Gastrocnemius medialis (tissue), 4 donors: ENCODE data around the gene THAP7. TPM values are rescaled to one million over a fixed set of nuclear protein-coding genes. Genes with fewer than 3 reads are reported as not detected.

ENCODE experiments used
- ATAC-seq, 2 donors: fragments of 150-250 bp; one replicate each; pipeline ENCODE4 v1.9.1; 2016
- DNase-seq, 2 donors: peaks; one replicate each; pipeline ENCODE4 v3.0.0-alpha.2; 2019
- H3K27ac ChIP-seq, 4 donors: fragments of 200-600 bp; sonication (generic); 1 replicate in 1 of 4; 2 replicates in 3 of 4; pipeline ENCODE4 v1.5.1; 2016 to 2018; ENCODE audit warnings: mild to moderate bottlenecking in 2 of 4, moderate library complexity in 1 of 4
- H3K27me3 ChIP-seq, 3 donors: fragments of 200-600 bp; sonication (generic) in 2 of 3; 1 replicate in 1 of 3; 2 replicates in 2 of 3; pipeline versions ENCODE4 v1.5.1 to v1.6.0; 2016 to 2019; ENCODE audit warnings: mild to moderate bottlenecking in 1 of 3, moderate library complexity in 1 of 3
- H3K36me3 ChIP-seq, 2 donors: fragments of 200-600 bp; sonication (generic) in 1 of 2; one replicate each; pipeline ENCODE4 v1.5.1; 2017 to 2018
- H3K4me1 ChIP-seq, 2 donors: fragments of 200-600 bp; sonication (generic) in 1 of 2; one replicate each; pipeline ENCODE4 v1.5.1; 2016 to 2017; ENCODE audit warnings: mild to moderate bottlenecking in 2 of 2
- H3K4me3 ChIP-seq, 4 donors: fragments of 200-600 bp; sonication (generic) in 3 of 4; 1 replicate in 1 of 4; 2 replicates in 3 of 4; pipeline ENCODE4 v1.5.1; 2016 to 2019; ENCODE audit warnings: mild to moderate bottlenecking in 2 of 4
- H3K9me3 ChIP-seq, 3 donors: fragments of 200-600 bp; sonication (generic) in 2 of 3; 1 replicate in 1 of 3; 2 replicates in 2 of 3; pipeline ENCODE4 v1.5.1; 2016 to 2019
- POLR2A ChIP-seq, 2 donors: fragments of 450-650 bp; IDR thresholded peaks; one replicate each; pipeline ENCODE4 v1.6.1; 2017; ENCODE audit warnings: antibody characterized with exemption in 2 of 2, mild to moderate bottlenecking in 2 of 2, moderate library complexity in 2 of 2
- in situ Hi-C, 4 donors: fragments of 200-750 bp; cut with MboI; loops; one replicate each; pipeline versions ENCODE4 v1.15.0 to v1.8.0; 2017; ENCODE audit warnings: low sequenced_read_pairs in 4 of 4
- intact Hi-C: fragments of 100-400 bp; cut with DNase I; formaldehyde crosslinking; loops from one replicate; pipeline ENCODE4 v1.15.1; 2023; ENCODE audit warnings: low total_unique reads
- total RNA-seq, 4 donors: library from RNA; depleted of rRNA; stranded (reverse); fragments of >200 nt; gene quantifications; one replicate each; pipeline versions ENCODE4 v1.1.0 to v1.2.3, GENCODE V29; 2016
- TF ChIP-seq, protein P1 (sequence below), 5 experiments: fragments of 450-650 bp in 3 of 5; fragments of 200-600 bp in 2 of 5; sonication (generic) in 2 of 5; IDR thresholded peaks in 4 of 5; conservative IDR thresholded peaks in 1 of 5; 1 replicate in 4 of 5; 2 replicates in 1 of 5; pipeline ENCODE4 v1.5.1; 2016 to 2019; ENCODE audit warnings: antibody characterized with exemption in 5 of 5, mild to moderate bottlenecking in 3 of 5, moderate library complexity in 3 of 5

Gene THAP7
- total RNA-seq, 4 donors from 2014 or later = 44.8 to 76.2 (median 61.7) TPM

DNA sequence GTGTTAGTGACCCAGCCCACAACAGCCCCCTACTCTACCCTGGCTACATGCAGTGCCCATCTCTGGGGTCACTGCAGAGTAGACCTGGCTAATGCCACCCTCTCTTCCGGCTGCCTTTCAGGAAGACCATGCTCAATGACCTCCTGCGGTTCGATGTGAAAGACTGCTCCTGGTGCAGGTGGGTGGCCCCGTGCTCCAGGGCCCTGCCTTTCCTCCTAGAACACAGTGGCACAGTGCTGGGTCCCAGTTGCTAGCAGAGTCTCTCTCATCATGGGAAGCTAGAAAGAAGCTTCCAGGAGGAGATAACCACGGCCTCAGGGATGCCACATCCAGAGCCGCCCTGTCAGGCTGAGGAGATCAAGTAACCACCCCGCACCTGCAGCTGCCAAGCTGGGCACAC lies 16.2 kb downstream of the THAP7 start:
- DNase-seq (no peak), ATAC-seq (no peak)
- intact Hi-C loops (no loop called here), in situ Hi-C loops (no loop called here)
- Histone ChIP-seq H3K4me1 (peaks cover 15 to 20% of the 10 kb centered on the region in 2 donors), H3K4me3 (no peak overlapping the region), H3K9me3 (no peaks in the 10 kb centered on the region), H3K36me3 (peaks cover 0 to 42% of the 10 kb centered on the region in 2 donors), H3K27ac (no peak overlapping the region), H3K27me3 (no peaks in the 10 kb centered on the region)
- TF ChIP-seq, protein P1, sequence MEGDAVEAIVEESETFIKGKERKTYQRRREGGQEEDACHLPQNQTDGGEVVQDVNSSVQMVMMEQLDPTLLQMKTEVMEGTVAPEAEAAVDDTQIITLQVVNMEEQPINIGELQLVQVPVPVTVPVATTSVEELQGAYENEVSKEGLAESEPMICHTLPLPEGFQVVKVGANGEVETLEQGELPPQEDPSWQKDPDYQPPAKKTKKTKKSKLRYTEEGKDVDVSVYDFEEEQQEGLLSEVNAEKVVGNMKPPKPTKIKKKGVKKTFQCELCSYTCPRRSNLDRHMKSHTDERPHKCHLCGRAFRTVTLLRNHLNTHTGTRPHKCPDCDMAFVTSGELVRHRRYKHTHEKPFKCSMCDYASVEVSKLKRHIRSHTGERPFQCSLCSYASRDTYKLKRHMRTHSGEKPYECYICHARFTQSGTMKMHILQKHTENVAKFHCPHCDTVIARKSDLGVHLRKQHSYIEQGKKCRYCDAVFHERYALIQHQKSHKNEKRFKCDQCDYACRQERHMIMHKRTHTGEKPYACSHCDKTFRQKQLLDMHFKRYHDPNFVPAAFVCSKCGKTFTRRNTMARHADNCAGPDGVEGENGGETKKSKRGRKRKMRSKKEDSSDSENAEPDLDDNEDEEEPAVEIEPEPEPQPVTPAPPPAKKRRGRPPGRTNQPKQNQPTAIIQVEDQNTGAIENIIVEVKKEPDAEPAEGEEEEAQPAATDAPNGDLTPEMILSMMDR (IDR thresholded peaks at IDR 0.05 in 4 of 5, conservative IDR thresholded peaks at IDR 0.05 in 1 of 5) = no peak
- TF ChIP-seq POLR2A (IDR thresholded peaks at IDR 0.05) = no peak

DNA sequence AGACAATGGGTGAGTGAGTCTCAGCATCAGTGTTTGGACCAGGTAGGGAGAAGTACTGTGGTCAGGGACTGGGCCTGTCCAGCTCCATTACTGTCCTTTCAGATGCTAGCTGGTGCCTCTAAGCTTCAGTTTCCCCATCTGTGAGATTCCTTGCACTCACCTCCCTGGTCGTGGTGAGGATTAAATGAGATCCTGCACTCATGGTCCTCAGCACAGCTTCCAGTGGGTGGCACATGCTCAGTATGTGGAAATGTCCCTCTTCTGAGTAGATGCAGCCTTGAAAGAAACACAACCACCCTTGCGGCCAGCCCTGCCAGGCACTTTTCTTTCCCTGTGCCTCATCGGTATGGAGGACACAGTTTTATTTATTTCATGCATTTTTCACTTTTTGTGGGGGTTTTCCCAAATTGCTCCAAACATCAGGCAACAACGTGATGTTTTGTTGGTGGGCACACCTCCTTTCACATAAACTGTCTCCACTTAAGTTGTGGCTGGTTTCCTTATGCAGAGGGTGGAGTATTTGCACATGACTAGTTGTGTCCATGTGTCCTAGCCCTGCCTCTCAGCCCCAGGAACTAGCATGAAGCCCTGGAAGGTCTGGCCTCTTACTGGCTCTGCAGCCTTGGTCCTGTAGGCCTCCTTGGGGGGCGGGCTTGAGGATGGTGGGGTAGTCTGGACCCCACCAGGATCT lies 18.7 kb downstream of the THAP7 start:
- Histone ChIP-seq H3K27ac (peak overlapping the region in 2 of 4 donors; percentile 91 to 94), H3K4me1 (peaks cover 24 to 33% of the 10 kb centered on the region in 2 donors), H3K9me3 (no peaks in the 10 kb centered on the region), H3K27me3 (no peaks in the 10 kb centered on the region), H3K36me3 (peaks cover 0 to 26% of the 10 kb centered on the region in 2 donors), H3K4me3 (peak overlapping the region; percentile 80 to 97 (median 89))
- TF ChIP-seq POLR2A (IDR thresholded peaks at IDR 0.05) = no peak
- TF ChIP-seq, protein P1 (IDR thresholded peaks at IDR 0.05 in 4 of 5, conservative IDR thresholded peaks at IDR 0.05 in 1 of 5) = no peak
- DNase-seq (no peak), ATAC-seq (no peak)
- in situ Hi-C loops (no loop called here), intact Hi-C loops (loop anchor here (5.0 kb wide), 1 partner anchor 34 kb away; the partner anchor contains the start of gene P2RX6)

DNA sequence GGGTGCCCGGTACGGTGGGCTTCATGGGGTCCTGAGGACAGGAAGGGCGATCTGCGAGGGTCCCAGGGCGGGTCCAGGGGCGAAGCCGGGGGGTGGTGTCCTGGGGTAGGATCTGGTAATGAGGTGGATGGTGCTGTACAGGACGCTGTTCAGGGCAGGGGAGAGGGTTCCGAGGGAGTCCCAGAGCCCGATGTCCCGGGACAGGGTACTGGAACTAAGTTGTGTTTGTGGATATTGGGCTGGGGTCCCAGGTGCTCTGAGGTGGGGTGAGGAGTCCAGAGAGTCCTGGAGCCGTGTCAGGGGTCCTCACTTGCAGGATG lies 19.4 kb downstream of the THAP7 start:
- Histone ChIP-seq H3K36me3 (peaks cover 0 to 19% of the 10 kb centered on the region in 2 donors), H3K4me3 (peak overlapping the region; percentile 80 to 97 (median 89)), H3K4me1 (peaks cover 24 to 33% of the 10 kb centered on the region in 2 donors), H3K27me3 (no peaks in the 10 kb centered on the region), H3K27ac (peak overlapping the region; percentile 91 to 94 (median 93)), H3K9me3 (no peaks in the 10 kb centered on the region)
- ATAC-seq (peak in 1 of 2 donors; percentile 15), DNase-seq (no peak)
- in situ Hi-C loops (no loop called here), intact Hi-C loops (loop anchor here (1.0 to 5.0 kb wide), 4 partner anchors 20 to 65 kb away; partner anchors contain the start of genes CRKL, LRRC74B, P2RX6 and THAP7)
- TF ChIP-seq POLR2A (IDR thresholded peaks at IDR 0.05) = no peak
- TF ChIP-seq, protein P1 (IDR thresholded peaks at IDR 0.05 in 4 of 5, conservative IDR thresholded peaks at IDR 0.05 in 1 of 5) = no peak

DNA sequence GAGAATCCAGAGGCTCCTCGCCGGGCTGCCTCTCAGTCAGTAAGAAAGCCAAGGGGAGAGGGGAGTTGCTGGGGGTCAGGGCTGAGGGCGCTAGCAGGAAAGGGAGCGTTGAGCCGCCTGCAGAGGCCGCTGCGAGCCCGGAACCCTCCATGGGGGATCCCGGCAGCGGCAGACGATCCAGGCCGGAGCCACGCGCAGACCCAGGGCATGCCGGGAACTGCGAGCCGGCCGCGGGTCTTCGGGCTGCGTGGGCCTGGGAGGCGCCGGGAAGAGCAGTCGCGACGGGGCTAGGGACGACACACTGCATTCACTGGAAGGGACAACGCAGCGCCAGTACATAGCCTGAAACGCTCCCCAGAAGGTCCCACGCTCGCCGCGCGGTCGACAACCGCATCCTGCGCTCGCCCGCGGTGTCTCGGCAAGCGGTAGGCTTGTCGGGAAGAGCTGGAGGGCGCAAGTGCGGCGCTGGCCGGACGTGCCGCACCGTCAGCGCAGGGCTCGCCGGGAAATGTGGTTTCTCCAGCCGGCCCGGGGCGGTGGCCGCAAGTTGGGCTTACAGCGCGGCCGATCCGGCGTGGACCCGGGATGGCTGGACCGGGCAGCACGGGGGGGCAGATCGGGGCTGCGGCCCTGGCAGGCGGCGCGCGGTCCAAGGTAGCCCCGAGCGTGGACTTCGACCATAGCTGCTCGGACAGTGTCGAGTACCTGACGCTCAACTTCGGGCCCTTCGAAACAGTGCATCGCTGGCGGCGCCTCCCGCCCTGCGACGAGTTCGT lies 19.9 kb downstream of the THAP7 start, which contains the start of gene LZTR1:
LZTR1 (plus strand) TSS at position 511 of the 776 bp plus-strand sequence; CDS start at position 586, 75 bp downstream.
- ATAC-seq (peak; percentile 93 to 95), DNase-seq (peak; percentile 73 to 75)
- H3K27me3 ChIP-seq = no peaks in the 10 kb centered on the region
- peak within 1 kb of the TSS; percentile 91 to 94 (median 93) for H3K27ac ChIP-seq
- in situ Hi-C loops (no loop called here), intact Hi-C loops (loop anchor here (1.0 to 5.0 kb wide), 4 partner anchors 20 to 65 kb away; partner anchors contain the start of genes CRKL, LRRC74B, P2RX6 and THAP7)
- TF ChIP-seq POLR2A (IDR thresholded peaks at IDR 0.05) = peak; percentile 93 to 94
- TF ChIP-seq, protein P1 (IDR thresholded peaks at IDR 0.05 in 4 of 5, conservative IDR thresholded peaks at IDR 0.05 in 1 of 5) = peak; percentile 34 to 78 (median 71)
- H3K36me3 ChIP-seq = peaks cover 0 to 15% of the 10 kb centered on the region in 2 donors
- peak within 1 kb of the TSS; percentile 80 to 97 (median 89) for H3K4me3 ChIP-seq
- no peaks in the 10 kb centered on the region for H3K9me3 ChIP-seq
- peaks cover 24 to 33% of the 10 kb centered on the region in 2 donors for H3K4me1 ChIP-seq
